Colonic mucosa (tissue), 4 donors: ENCODE measurements around the gene TBC1D17. TPM values are rescaled to one million over a fixed set of nuclear protein-coding genes. Genes with fewer than 3 reads are reported as not detected.

Source experiments
- DNase-seq: peaks from one replicate; pipeline ENCODE4 v3.0.0-alpha.2; 2020
- H3K27ac ChIP-seq: fragments of 200-600 bp; one replicate; pipeline ENCODE4 v1.8.0; 2021
- H3K27me3 ChIP-seq: fragments of 200-600 bp; one replicate; pipeline ENCODE4 v1.8.0; 2021
- H3K36me3 ChIP-seq: fragments of 200-600 bp; one replicate; pipeline ENCODE4 v1.8.0; 2021
- H3K4me1 ChIP-seq: fragments of 200-600 bp; one replicate; pipeline ENCODE4 v1.8.0; 2021; ENCODE audit warnings: mild to moderate bottlenecking
- H3K4me3 ChIP-seq: fragments of 200-600 bp; one replicate; pipeline ENCODE4 v1.8.0; 2021
- H3K9ac ChIP-seq, 2 donors: one replicate each; pipeline ENCODE4 v1.7.0; 2013; ENCODE audit warnings: control low read depth in 2 of 2, low read depth in 2 of 2, low read length in 2 of 2
- H3K9me3 ChIP-seq: fragments of 200-600 bp; one replicate; pipeline ENCODE4 v1.8.0; 2021
- CTCF ChIP-seq: fragments of 200-600 bp; IDR thresholded peaks from one replicate; pipeline ENCODE4 v1.8.0; 2022; ENCODE audit warnings: antibody characterized with exemption, mild to moderate bottlenecking
- intact Hi-C: fragments of 100-400 bp; cut with DNase I; formaldehyde crosslinking; loops from one replicate; pipeline ENCODE4 v1.14.1; 2022
- total RNA-seq, 2 donors: library from RNA; stranded (reverse); fragmentation: NEBNext Ultra II Directional in 1 of 2; extraction: Animal tissue kit (Norgen Biotek cat#: 25700) in 1 of 2; gene quantifications; one replicate each; pipeline ENCODE4 v1.2.1, GENCODE V29; 2021
- donor health status: healthy.
- donor health status: DM: no; HTN: no; CAD: no.
- donor health status: DM: no; HTN: no; CAD: no.

TBC1D17 gene
- total RNA-seq, 2 donors from 2014 or later = 29.4 to 33.7 TPM

DNA sequence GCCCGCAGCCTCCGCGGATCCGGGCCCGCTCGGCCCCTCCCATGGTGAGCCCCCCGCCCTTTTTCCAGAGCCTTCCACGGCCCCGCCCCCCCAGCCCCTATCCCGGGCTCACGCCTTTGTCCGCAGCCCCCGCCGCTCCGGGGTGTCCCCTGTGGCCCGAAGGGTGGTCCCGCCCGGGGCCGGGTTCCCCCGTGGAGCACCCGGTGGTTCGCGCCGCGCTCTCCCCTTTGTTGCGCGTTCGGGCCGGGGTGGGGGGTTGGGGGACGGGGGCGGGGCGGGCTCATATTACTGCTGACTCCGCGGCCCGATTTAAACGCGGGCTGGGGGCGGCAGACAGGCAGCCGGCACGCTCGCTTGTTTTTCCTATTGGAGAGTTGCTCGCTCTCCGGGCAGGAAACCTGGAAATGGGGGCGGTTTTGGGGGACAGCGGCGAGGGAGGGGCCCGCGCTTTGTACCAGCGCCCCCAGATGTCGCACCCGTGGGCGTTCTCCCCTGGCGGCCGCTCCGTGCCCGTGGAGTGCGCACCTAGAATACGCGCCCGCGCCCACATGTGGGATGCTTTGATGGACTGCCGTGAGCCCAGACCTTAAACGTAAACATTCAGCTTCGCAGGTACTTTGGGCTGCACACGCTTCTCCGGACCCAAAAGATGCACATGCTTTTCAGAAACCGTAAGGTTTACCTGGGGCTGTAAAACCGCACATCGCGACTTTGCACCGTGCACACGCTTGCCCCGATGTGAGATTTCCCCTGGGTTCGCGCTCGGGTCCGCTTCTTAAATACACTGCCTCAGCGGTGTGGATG is 25.8 kb upstream of the TBC1D17 start:
- Histone ChIP-seq H3K27ac (peak overlapping the region; percentile 92), H3K27me3 (no peaks in the 10 kb centered on the region), H3K4me1 (peaks cover 7% of the 10 kb centered on the region), H3K9ac (peak overlapping the region; percentile 68 to 100), H3K36me3 (peaks cover 3% of the 10 kb centered on the region), H3K9me3 (no peaks in the 10 kb centered on the region), H3K4me3 (peak overlapping the region; percentile 71)
- DNase-seq = peak; percentile 52
- intact Hi-C loops = no loop called here
- no peak for TF ChIP-seq CTCF

DNA sequence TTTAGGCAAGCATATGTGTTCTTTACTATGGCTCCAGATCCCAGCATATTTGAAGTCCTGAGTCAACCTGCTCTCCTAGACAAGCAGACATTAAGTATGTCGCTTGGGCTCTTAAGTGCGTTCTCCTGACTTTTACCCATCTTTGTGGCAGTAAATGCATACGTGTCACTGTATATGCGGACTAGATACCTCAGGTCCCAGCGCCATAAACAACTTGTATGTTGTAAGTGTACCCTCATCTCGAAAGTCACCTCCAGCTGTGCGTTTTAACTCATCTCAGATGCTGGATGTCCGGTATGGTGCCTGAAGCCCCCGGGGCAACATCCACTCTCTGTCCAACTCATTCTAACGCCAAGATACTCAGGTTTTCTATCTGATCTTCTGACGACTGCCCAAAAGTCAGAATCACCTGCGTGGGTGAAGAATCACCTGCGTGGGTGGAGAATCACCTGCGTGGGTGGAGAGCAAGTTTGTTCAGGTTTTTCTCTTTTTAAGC is 24.8 kb upstream of the TBC1D17 start:
- Histone ChIP-seq H3K4me1 (peaks cover 7% of the 10 kb centered on the region), H3K27me3 (no peaks in the 10 kb centered on the region), H3K27ac (no peak overlapping the region), H3K36me3 (peaks cover 11% of the 10 kb centered on the region), H3K9ac (peak overlapping the region; percentile 60 to 68), H3K4me3 (no peak overlapping the region), H3K9me3 (no peaks in the 10 kb centered on the region)
- intact Hi-C loops = no loop called here
- TF ChIP-seq CTCF = no peak
- no peak for DNase-seq

DNA sequence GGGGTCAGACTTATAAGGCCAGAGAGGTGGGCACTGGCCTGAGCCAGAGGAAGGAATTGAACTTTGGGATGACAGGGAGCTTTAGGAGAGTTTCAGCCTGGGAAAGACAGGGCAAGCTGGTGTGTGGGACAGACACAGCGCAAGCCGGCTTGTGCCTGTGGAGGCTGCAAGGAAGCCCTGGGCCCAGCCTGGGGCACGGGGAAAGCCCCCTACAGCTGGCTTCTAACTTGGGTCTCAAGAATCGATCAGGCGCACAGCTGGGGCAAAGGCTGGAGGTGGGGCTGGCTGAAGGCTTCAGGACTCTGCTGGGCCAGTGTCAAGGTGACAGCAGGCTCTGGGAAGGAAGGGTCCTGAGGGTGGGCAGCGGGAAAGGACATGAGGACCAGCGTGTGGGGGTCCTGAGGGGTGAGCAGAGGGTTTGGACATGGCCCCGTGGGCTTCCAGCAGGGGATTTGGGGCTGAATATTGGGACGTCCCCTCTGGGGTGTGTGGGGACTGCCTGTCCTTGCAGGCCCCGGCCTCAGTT is 23.6 kb upstream of the TBC1D17 start:
- no peak overlapping the region for H3K27ac ChIP-seq
- no peaks in the 10 kb centered on the region for H3K27me3 ChIP-seq
- TF ChIP-seq CTCF = no peak
- H3K4me3 ChIP-seq = no peak overlapping the region
- H3K4me1 ChIP-seq = peaks cover 7% of the 10 kb centered on the region
- H3K9ac ChIP-seq = no peak overlapping the region
- H3K36me3 ChIP-seq = peaks cover 11% of the 10 kb centered on the region
- peak; percentile 21 for DNase-seq
- H3K9me3 ChIP-seq = no peaks in the 10 kb centered on the region
- intact Hi-C loops = no loop called here

DNA sequence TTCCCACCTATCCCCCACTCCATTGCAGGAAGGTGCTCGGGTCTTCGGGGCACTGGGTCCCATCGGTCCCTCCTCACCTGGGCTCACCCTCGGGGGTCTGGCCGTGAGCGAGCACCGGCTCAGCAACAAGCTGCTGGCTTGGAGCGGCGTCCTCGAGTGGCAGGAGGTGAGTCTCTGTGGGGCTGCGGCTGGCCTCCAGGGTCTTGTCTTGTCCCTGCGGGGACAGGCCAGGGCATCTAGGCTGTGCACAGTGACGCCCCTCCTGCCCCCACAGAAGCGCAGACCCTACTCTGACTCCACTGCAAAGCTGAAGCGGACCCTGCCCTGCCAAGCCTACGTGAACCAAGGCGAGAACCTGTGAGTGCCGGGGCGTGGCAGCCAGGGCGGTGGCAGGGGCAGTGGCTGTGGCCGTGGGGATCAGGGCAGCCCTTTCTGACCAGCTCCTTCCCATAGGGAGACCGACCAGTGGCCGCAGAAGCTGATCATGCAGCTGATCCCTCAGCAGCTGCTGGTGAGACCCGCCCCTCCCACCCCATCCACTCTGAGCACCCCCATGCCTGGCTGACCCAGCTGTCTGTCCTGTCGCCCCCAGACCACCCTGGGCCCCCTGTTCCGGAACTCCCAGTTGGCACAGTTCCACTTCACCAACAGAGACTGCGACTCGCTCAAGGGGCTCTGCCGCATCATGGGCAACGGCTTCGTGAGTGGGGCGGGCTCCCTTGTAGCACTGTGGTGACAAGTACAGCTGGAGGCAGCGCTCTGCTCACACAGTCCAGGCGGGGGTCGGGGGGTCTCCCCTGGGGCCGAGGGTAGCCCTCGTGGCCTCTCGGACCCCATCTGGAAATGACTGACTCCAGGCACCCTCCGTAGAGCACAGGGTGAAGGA is 22.9 kb upstream of the TBC1D17 start:
- no peak overlapping the region for H3K9ac ChIP-seq
- peaks cover 11% of the 10 kb centered on the region for H3K36me3 ChIP-seq
- no peaks in the 10 kb centered on the region for H3K9me3 ChIP-seq
- peak; percentile 34 for DNase-seq
- intact Hi-C loops = no loop called here
- no peak overlapping the region for H3K4me3 ChIP-seq
- no peaks in the 10 kb centered on the region for H3K27me3 ChIP-seq
- H3K4me1 ChIP-seq = peaks cover 7% of the 10 kb centered on the region
- no peak for TF ChIP-seq CTCF
- no peak overlapping the region for H3K27ac ChIP-seq

- Histone ChIP-seq H3K9ac (no peak overlapping the region), H3K4me3 (no peak overlapping the region), H3K27me3 (no peaks in the 10 kb centered on the region), H3K9me3 (no peaks in the 10 kb centered on the region), H3K4me1 (peaks cover 7% of the 10 kb centered on the region), H3K36me3 (peaks cover 11% of the 10 kb centered on the region), H3K27ac (no peak overlapping the region)
- DNase-seq = no peak
- intact Hi-C loops = no loop called here
- no peak for TF ChIP-seq CTCF
These were observed 22.2 kb upstream of the TBC1D17 start for GRCh38 chr19:49855277-49855675.
